ENCODE data around the gene GOLGA6C. TPM values are rescaled to one million over a fixed set of nuclear protein-coding genes. Genes with fewer than 3 reads are reported as not detected.

GOLGA6C gene
- total RNA-seq, 2 experiments from 2014 or later = not detected

DNA sequence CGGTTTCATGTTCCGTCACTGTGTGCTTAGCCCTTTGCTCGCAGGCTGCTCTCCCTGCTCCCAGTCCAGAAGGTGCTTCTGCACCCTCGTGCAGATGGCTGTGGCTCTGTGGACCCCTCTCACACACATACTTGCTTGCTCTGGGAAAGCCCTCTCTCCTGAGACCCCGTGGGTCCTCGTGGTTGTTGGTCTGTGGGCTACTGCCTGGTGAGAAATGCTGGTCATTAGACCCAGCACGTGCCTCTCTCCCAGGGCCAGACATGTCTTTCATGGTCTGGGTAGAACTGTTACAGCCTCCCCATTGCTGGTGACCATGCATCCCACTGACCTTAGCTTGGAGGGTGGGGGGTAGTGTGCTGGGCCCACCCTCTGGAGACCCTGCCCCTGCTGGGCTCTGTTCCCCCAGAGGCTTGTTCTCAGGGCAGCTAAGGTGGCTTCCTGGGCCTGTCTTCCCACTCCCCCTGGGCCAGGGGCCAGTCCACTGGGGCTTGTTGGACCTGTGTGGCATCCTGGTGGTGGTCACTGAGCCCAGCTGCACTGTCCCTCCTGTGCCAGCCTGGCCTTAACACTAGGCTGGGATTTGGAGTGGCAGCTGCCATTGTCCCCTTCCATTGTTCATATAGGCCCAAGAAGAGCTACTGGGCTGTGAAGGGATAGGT is 45.8 kb upstream of the GOLGA6C start:
- Mint-ChIP-seq H3K4me3 (no peak overlapping the region), H3K9me3 (no peaks in the 10 kb centered on the region)
- POLR2A ChIA-PET = interaction anchor here (0.8 to 1.5 kb wide), 5 partner anchors 11 to 189 kb away, joined by 3 to 4 read pairs (median 4); partner anchors contain the start of genes C15orf39 and PPCDC

DNA sequence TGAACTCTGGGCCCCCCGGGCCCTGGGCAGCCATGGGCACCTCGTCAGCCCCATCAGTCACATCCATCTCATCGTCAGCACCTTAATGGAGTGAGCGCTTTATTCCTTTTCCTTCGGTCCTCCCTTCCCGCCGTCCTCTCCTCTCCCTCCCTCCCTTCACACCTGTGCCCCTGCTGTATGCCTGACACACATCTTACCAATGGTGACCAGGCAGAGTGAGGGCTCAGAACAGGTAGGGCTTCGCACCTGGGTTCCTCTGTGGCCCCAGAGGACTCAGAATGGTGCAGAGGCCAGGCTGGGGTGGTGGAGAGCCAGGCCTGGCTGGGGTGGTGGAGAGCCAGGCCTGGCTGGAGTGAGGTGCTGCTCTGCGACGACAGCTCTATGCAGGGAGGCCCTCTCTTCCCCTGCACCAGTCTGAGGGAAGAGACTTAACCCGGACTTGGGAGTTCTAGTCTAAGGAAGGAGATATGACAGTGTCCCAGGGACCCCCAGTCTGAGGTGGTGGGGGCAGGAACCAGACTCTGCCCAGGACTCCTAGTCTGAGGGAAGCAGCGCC is 44.8 kb upstream of the GOLGA6C start:
- Mint-ChIP-seq H3K27me3 (no peaks in the 10 kb centered on the region), H3K4me1 (ENCODE audit: low read depth) (peaks cover 17% of the 10 kb centered on the region), H3K4me3 (no peak overlapping the region), H3K9me3 (no peaks in the 10 kb centered on the region), H3K27ac (no peak overlapping the region), H3K36me3 (ENCODE audit: low read depth) (peaks cover 11% of the 10 kb centered on the region)
- TF ChIP-seq, protein P1, sequence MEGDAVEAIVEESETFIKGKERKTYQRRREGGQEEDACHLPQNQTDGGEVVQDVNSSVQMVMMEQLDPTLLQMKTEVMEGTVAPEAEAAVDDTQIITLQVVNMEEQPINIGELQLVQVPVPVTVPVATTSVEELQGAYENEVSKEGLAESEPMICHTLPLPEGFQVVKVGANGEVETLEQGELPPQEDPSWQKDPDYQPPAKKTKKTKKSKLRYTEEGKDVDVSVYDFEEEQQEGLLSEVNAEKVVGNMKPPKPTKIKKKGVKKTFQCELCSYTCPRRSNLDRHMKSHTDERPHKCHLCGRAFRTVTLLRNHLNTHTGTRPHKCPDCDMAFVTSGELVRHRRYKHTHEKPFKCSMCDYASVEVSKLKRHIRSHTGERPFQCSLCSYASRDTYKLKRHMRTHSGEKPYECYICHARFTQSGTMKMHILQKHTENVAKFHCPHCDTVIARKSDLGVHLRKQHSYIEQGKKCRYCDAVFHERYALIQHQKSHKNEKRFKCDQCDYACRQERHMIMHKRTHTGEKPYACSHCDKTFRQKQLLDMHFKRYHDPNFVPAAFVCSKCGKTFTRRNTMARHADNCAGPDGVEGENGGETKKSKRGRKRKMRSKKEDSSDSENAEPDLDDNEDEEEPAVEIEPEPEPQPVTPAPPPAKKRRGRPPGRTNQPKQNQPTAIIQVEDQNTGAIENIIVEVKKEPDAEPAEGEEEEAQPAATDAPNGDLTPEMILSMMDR (IDR thresholded peaks at IDR 0.05) = no peak
- POLR2A ChIA-PET = interaction anchor here (1.2 kb wide), 1 partner anchor 12 kb away, joined by 4 read pairs; the partner anchor contains the start of gene C15orf39
- intact Hi-C loops (cut with micrococcal nuclease) = no loop called here
- DNase-seq (no peak), ATAC-seq (no peak)
- CTCF ChIA-PET = interaction anchor here (0.9 to 2.2 kb wide), 3 partner anchors 9 to 184 kb away, joined by 3 to 6 read pairs (median 3); partner anchors contain the start of gene C15orf39

More for the DNA sequence above, 45.8 kb upstream of the GOLGA6C start:
- CTCF ChIA-PET = interaction anchor here (2.2 kb wide), 1 partner anchor 183 kb away, joined by 6 read pairs; no protein-coding TSS in a partner anchor
- intact Hi-C loops (cut with micrococcal nuclease) = no loop called here
- Mint-ChIP-seq H3K4me1 (ENCODE audit: low read depth) (peaks cover 19% of the 10 kb centered on the region), H3K36me3 (ENCODE audit: low read depth) (peaks cover 17% of the 10 kb centered on the region), H3K27me3 (no peaks in the 10 kb centered on the region), H3K27ac (no peak overlapping the region)
- ATAC-seq (no peak), DNase-seq (no peak)
- TF ChIP-seq, protein P1 (IDR thresholded peaks at IDR 0.05) = no peak

DNA sequence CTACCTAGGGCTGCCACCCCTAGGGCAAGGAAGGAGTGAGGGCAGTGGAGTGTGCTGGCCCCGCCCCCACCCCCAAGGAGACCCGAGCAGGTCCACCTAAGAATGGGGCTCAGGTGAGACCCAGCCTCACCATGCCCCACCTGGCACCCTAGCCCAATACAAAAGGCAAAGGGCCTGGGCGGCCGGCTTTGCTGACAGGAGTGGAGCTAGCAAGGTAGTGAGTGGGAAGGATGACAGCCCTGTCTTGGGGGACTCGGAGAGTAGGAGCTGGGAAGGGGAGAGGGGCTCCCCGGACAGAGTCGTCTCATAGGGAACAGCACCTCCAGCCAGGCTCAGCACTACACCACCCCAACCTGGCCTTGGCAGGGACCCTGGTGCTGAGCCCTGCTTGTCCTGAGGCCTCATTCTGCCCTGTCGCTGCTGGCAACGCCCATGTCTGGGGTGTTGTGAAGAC is 44.3 kb upstream of the GOLGA6C start:
- no peaks in the 10 kb centered on the region for H3K27me3 Mint-ChIP-seq
- CTCF ChIA-PET = interaction anchor here (0.7 to 1.0 kb wide), 3 partner anchors 10 to 184 kb away, joined by 3 read pairs; partner anchors contain the start of gene C15orf39
- ATAC-seq = no peak

DNA sequence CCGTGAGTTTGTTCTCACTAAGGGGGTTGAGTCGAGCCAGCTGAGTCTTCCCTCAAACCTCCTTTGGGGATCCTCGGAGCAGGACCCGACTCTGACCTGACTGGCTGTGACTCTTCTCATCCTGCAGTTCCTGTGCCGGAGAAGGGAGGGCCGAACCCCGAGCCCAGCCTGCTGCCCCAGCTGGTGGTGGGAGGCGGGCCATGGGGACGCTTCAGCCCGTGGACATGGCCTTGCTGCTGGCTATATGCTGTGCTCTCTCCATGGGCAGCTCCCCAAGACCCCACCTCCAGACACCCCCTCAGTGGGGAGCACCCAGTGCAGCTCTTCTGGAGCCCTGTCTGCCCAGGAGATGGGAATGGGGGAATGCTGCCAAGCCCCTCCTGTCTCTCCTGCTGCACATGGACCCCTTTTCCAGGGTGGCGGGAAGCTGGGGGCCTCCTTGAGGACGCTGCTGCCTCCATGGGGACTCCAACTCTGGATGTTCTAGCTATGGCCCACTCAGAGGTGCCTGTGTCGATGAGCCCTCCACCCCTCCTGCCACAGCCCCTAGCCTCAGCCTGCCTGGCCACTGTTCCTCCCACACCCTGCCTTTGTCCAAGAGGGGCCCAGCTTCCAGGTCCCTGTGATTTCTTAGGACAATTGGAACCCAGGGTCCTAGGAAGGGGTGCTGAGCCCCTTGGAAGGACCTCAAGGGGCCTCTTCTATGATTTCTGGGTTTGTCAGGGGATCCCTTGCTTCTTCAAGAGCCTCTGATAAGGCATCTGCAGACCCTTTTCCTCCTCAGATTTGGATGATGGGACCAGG is 43.6 kb upstream of the GOLGA6C start:
- no peaks in the 10 kb centered on the region for H3K27me3 Mint-ChIP-seq
- H3K4me1 Mint-ChIP-seq (ENCODE audit: low read depth) = peaks cover 8% of the 10 kb centered on the region
- TF ChIP-seq, protein P1 (IDR thresholded peaks at IDR 0.05) = no peak
- ATAC-seq = no peak
- no peak for DNase-seq
- CTCF ChIA-PET = interaction anchor here (0.7 to 1.0 kb wide), 3 partner anchors 10 to 185 kb away, joined by 3 read pairs; partner anchors contain the start of gene C15orf39
- intact Hi-C loops (cut with micrococcal nuclease) = no loop called here
- H3K9me3 Mint-ChIP-seq = no peaks in the 10 kb centered on the region
- H3K36me3 Mint-ChIP-seq (ENCODE audit: low read depth) = peaks cover 6% of the 10 kb centered on the region
- no peak overlapping the region for H3K27ac Mint-ChIP-seq
- H3K4me3 Mint-ChIP-seq = no peak overlapping the region
- POLR2A ChIA-PET = interaction anchor here (1.1 to 1.8 kb wide), 4 partner anchors 11 to 191 kb away, joined by 3 to 6 read pairs (median 4); partner anchors contain the start of gene PPCDC

More for the DNA sequence above, 44.3 kb upstream of the GOLGA6C start:
- POLR2A ChIA-PET = interaction anchor here (1.7 kb wide), 1 partner anchor 10 kb away, joined by 6 read pairs; no protein-coding TSS in a partner anchor
- no peaks in the 10 kb centered on the region for H3K9me3 Mint-ChIP-seq
- intact Hi-C loops (cut with micrococcal nuclease) = no loop called here
- H3K4me3 Mint-ChIP-seq = no peak overlapping the region
- peaks cover 14% of the 10 kb centered on the region for H3K4me1 Mint-ChIP-seq (ENCODE audit: low read depth)
- TF ChIP-seq, protein P1 (IDR thresholded peaks at IDR 0.05) = no peak
- H3K36me3 Mint-ChIP-seq (ENCODE audit: low read depth) = peaks cover 11% of the 10 kb centered on the region
- no peak for DNase-seq
- no peak overlapping the region for H3K27ac Mint-ChIP-seq
